ENCODE results near the gene NUDT3. TPM values are rescaled to one million over a fixed set of nuclear protein-coding genes. Genes with fewer than 3 reads are reported as not detected.
A peak's percentile ranks its signal among the peaks of the same experiment; 100 is the strongest.

Gene NUDT3
- total and polyA plus RNA-seq, 9 of the 15 experiments (the other 6 are each of a cell fraction or from before 2014, with no cell fraction given) = 5.4 to 81.2 (median 56.4) TPM

DNA sequence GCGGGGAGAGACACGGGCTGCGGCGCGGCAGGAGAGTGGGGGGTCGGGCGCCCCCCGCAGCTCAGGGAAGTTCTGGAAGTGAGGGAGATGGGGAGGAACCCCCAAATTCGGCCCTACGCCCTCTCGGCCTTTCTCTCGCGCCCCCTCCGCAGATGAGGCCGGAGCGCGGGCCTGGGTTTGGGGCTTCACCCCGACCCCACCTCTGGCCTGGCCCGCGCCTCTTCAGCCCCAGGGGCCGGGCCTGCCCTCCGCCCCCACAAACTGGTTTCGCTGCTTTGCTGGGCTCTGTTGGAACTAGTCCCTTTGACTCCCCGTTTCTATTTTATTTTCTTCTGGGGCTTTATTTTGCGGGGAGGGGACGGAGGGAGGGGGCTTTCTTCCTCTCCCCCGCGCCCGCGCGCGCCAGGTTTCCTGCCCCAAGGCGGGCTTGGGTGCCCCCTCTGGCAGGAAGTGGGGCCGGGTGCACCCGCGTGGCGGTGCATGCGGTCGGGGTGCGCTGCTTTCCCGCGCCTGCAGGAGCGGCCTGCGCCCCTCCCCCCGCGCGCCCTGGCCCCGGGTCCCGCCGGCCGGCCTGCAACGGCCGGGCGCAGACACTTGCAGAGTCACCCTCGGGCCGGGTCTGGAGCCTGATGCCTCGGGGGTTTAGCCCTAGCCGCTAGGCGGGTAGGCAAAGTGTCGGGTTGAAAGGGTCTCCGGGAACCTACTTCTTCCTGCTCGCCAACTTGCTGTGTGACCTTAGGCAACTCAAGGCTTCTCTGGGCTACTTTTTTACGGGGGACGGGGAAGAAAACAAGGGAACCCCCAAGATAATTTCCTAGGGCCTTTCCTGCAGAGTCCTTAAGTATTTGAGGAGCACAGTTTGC lies 154.5 kb downstream of the NUDT3 start (continued):
- TF ChIP-seq, protein P1, sequence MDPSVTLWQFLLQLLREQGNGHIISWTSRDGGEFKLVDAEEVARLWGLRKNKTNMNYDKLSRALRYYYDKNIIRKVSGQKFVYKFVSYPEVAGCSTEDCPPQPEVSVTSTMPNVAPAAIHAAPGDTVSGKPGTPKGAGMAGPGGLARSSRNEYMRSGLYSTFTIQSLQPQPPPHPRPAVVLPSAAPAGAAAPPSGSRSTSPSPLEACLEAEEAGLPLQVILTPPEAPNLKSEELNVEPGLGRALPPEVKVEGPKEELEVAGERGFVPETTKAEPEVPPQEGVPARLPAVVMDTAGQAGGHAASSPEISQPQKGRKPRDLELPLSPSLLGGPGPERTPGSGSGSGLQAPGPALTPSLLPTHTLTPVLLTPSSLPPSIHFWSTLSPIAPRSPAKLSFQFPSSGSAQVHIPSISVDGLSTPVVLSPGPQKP (CRISPR knock-in tag; IDR thresholded peaks at IDR 0.05) = peak; percentile 90; the same call in 1 of the 2 replicates
- TF ChIP-seq IRF1 (CRISPR knock-in tag; IDR thresholded peaks at IDR 0.05; ENCODE audit: borderline replicate concordance) (peak; percentile 95; the same call in 1 of the 2 replicates), SIX5 (IDR thresholded peaks at IDR 0.05; ENCODE audit: borderline replicate concordance in 1 of 2, insufficient read depth in 1 of 2, low read depth in 1 of 2, low read length in 2 of 2) (no peak), ZBTB2 (IDR thresholded peaks at IDR 0.05) (peak; percentile 38; the same call in 1 of the 2 replicates), UBTF (IDR thresholded peaks at IDR 0.05; ENCODE audit: borderline replicate concordance in 1 of 2, low read depth in 2 of 2, low read length in 2 of 2) (peak in 1 of 2 experiments; percentile 94; a peak in 1 of 4 replicates), CTBP1 (IDR thresholded peaks at IDR 0.05; ENCODE audit: borderline replicate concordance) (peak; percentile 91), ARID1B (IDR thresholded peaks at IDR 0.05) (no peak), MYNN (IDR thresholded peaks at IDR 0.05) (peak; percentile 67; the same call in 1 of the 2 replicates), MYNN (CRISPR knock-in tag; IDR thresholded peaks at IDR 0.05) (no peak), GATA2 (CRISPR knock-in tag; IDR thresholded peaks at IDR 0.05) (no peak), MTA1 (IDR thresholded peaks at IDR 0.05; ENCODE audit: borderline replicate concordance) (peak; percentile 56; the same call in 1 of the 2 replicates), TEAD1 (CRISPR knock-in tag; IDR thresholded peaks at IDR 0.05) (peak in 1 of 2 experiments; percentile 96; a peak in 2 of 4 replicates)
- TF ChIP-seq, protein P2, sequence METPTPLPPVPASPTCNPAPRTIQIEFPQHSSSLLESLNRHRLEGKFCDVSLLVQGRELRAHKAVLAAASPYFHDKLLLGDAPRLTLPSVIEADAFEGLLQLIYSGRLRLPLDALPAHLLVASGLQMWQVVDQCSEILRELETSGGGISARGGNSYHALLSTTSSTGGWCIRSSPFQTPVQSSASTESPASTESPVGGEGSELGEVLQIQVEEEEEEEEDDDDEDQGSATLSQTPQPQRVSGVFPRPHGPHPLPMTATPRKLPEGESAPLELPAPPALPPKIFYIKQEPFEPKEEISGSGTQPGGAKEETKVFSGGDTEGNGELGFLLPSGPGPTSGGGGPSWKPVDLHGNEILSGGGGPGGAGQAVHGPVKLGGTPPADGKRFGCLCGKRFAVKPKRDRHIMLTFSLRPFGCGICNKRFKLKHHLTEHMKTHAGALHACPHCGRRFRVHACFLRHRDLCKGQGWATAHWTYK (CRISPR knock-in tag; IDR thresholded peaks at IDR 0.05) = 0 out of 2 replicates have a peak, but pooled peaks have one; percentile 7
